AG04449 (cell line): Measurements from ENCODE around the gene FHOD3.

Source experiments
- CTCF ChIA-PET: fragments of 350-600 bp; formaldehyde crosslinking; extraction: SDS; loops from one replicate; lab custom pipeline; 2021; ENCODE audit warnings: antibody characterized with exemption; lab: Yijun Ruan, JAX
- POLR2A ChIA-PET: fragments of 400-600, 350-600 bp; formaldehyde crosslinking; extraction: SDS; loops from one replicate; lab custom pipeline; 2020; ENCODE audit warnings: antibody characterized with exemption, inconsistent platforms; lab: Yijun Ruan, JAX
- DNase-seq: peaks from one replicate; pipeline ENCODE4 v3.0.0-alpha.2; 2010; ENCODE audit warnings: low read depth, low spot score
- H3K4me3 ChIP-seq: 2 replicates; pipeline ENCODE4 v1.5.1; 2011; ENCODE audit warnings: low read depth, mild to moderate bottlenecking, control low read depth, low read length
- CTCF ChIP-seq: IDR thresholded peaks from one replicate; pipeline ENCODE4 v1.5.1; 2011; ENCODE audit warnings: mild to moderate bottlenecking, moderate library complexity, low read length, control low read depth, inconsistent platforms; ENCODE audit not compliant: insufficient read depth; ENCODE audit errors: missing control alignments

Gene FHOD3

DNA sequence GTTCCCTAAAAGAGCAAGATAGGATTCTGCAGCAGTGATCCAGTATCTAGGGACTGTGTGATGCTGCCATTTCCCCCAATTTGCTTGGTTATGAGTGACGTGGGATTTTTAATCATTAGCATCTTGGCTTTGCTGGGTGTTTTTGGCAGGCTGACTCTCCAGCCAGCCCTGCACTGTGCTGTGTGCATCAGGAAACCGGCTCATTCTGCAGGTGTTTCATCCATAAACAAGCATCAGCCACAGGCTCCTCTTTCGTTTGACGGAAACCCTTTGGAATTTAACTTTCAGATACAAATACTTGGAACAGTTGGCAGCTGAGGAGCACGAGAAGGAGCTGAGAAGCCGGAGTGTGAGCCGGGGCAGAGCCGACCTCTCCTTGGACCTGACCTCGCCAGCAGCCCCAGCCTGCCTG is 395.4 kb downstream of the FHOD3 start:
- H3K4me3 ChIP-seq: peak overlapping the region; percentile 56
- no peak for DNase-seq
- ChIA-PET CTCF (interaction anchor here (0.8 to 2.9 kb wide), 5 partner anchors 63 to 118 kb away, joined by 3 to 12 read pairs (median 5); no protein-coding TSS in a partner anchor), POLR2A (interaction anchor here (1.1 kb wide), 1 partner anchor 19 kb away, joined by 6 read pairs; no protein-coding TSS in a partner anchor)
- no peak for TF ChIP-seq CTCF

- peak overlapping the region; percentile 56 for H3K4me3 ChIP-seq
- POLR2A ChIA-PET: no interaction called here
- CTCF ChIA-PET: interaction anchor here (1.1 to 2.9 kb wide), 5 partner anchors 11 to 117 kb away, joined by 3 to 12 read pairs (median 6); no protein-coding TSS in a partner anchor
- no peak for TF ChIP-seq CTCF
- DNase-seq: no peak
These were observed 396.6 kb downstream of the FHOD3 start for GRCh38 chr18:36693931-36694620.

GRCh38 chr18:36695806-36696205 is 398.3 kb downstream of the FHOD3 start:
- no peak overlapping the region for H3K4me3 ChIP-seq
- POLR2A ChIA-PET: no interaction called here
- DNase-seq: no peak
- CTCF ChIA-PET: interaction anchor here (1.2 to 2.9 kb wide), 3 partner anchors 8 to 61 kb away, joined by 4 to 17 read pairs (median 12); no protein-coding TSS in a partner anchor
- TF ChIP-seq CTCF: no peak

DNA sequence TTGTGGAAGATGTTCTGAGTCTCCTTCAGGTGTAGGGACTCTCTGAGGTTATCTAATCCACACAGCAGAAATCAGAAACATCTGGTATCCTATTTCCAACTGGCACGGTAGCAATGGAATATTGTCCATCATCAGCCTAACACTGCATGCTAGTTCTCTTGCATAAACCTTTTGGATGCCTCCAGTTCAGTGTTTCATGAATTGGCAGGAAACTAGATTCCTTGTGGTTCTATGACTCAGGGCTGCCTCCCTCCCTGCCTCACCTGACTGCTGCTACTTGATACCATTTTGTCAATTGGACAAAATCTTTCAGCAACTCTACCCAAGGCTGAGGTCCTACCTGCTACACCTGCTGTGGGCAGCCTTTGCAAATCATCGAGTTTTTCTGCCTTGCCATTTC is 400.4 kb downstream of the FHOD3 start:
- no peak for TF ChIP-seq CTCF
- ChIA-PET CTCF (interaction anchor here (1.4 to 2.0 kb wide), 2 partner anchors 10 kb away, joined by 4 to 17 read pairs; no protein-coding TSS in a partner anchor), POLR2A (no interaction called here)
- H3K4me3 ChIP-seq: no peak overlapping the region
- peak; percentile 70 for DNase-seq

- CTCF ChIA-PET: interaction anchor here (1.6 kb wide), 1 partner anchor 13 kb away, joined by 7 read pairs; no protein-coding TSS in a partner anchor
- POLR2A ChIA-PET: no interaction called here
- DNase-seq: no peak
- no peak for TF ChIP-seq CTCF
- no peak overlapping the region for H3K4me3 ChIP-seq
These were observed 403.4 kb downstream of the FHOD3 start for GRCh38 chr18:36700955-36701354.

DNA sequence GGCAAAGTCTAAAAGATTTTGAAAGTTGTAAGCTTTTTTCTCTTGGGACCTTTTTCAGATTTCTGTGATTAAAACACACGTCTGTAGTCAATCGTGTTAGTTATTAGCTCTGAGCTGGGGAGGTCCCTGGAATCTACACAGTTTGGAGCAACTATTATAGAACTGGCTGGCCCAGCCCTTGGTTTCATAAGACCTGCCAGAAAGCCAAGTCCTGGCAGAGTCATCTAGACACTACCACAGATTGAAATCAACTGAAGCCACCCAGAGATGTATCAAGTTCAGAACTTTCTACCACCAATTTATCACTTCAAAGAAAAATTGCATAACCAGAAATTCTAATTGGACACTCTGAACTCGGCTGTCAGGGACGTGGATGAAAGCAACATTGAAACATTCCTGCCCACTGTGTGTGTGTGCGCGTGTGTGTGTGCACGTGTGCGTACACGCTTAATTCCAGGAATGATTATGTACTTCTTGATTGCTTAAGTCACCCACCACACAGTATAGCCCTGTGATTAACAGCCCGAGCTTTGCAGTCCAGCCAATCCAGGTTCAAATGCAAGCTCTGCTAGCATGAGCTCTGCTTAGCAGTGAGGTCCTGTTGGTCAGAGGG is 405.0 kb downstream of the FHOD3 start:
- POLR2A ChIA-PET: no interaction called here
- H3K4me3 ChIP-seq: no peak overlapping the region
- no peak for DNase-seq
- CTCF ChIA-PET: interaction anchor here (0.7 kb wide), 1 partner anchor 14 kb away, joined by 3 read pairs; no protein-coding TSS in a partner anchor
- TF ChIP-seq CTCF: no peak
